ENCODE data around the gene TARBP1. TPM values are rescaled to one million over a fixed set of nuclear protein-coding genes. Genes with fewer than 3 reads are reported as not detected.

Gene TARBP1
- total and polyA plus RNA-seq, 2 of the 8 experiments (the other 6 are each of a cell fraction or from before 2014, with no cell fraction given), result 21.9 to 32.3 TPM

- POLR2A ChIA-PET (ENCODE audit: partially characterized antibody), result no interaction called here
These were observed 50.9 kb downstream of the TARBP1 start for GRCh38 chr1:234427950-234428646.

More at GRCh38 chr1:234427950-234428646, 50.9 kb downstream of the TARBP1 start:
- CTCF ChIA-PET (ENCODE audit: partially characterized antibody), result no interaction called here
- Histone ChIP-seq H3K4me1 (replicated peaks in 1 of 4; ENCODE audit: control insufficient read depth in 3 of 4, insufficient read depth in 4 of 4, low read length in 3 of 4) (no peaks in the 10 kb centered on the region), H3K23ac (ENCODE audit: insufficient read length) (no peak overlapping the region), H3K56ac (replicated peaks; ENCODE audit: insufficient read length, low read depth, low read length) (no peak overlapping the region), H3K4ac (replicated peaks; ENCODE audit: insufficient read length, low read depth, low read length) (no peak overlapping the region), H3K14ac (ENCODE audit: insufficient read length) (no peak overlapping the region), H3K9me3 (ENCODE audit: insufficient read depth in 2 of 2, low read depth in 1 of 2, low read length in 1 of 2) (no peaks in the 10 kb centered on the region), H3K79me1 (ENCODE audit: low read depth, low read length) (no peaks in the 10 kb centered on the region), H3K4me2 (ENCODE audit: insufficient read depth in 1 of 2, low read depth in 2 of 2, low read length in 2 of 2) (no peak overlapping the region), H2BK5ac (ENCODE audit: low read depth, low read length) (no peak overlapping the region), H3K36me3 (ENCODE audit: control insufficient read depth in 2 of 4, insufficient read depth in 4 of 4, low read length in 3 of 4) (peaks cover 0 to 14% (median 4%) of the 10 kb centered on the region in 4 experiments; a peak in 5 of 8 replicates), H4K91ac (replicated peaks; ENCODE audit: insufficient read length, low read length) (no peak overlapping the region), H2AFZ (ENCODE audit: low read length) (no peak overlapping the region), H3K18ac (ENCODE audit: extremely low read depth, low read length) (no peak overlapping the region), H3K79me2 (ENCODE audit: control insufficient read depth in 1 of 2, insufficient read depth in 2 of 2, low read length in 2 of 2) (no peaks in the 10 kb centered on the region), H2BK20ac (ENCODE audit: low read length) (no peak overlapping the region), H2AK5ac (ENCODE audit: low read depth, low read length) (no peak overlapping the region), H2BK12ac (ENCODE audit: low read depth, low read length) (no peak overlapping the region), H4K5ac (ENCODE audit: insufficient read length, low read depth, low read length) (no peak overlapping the region), H2BK120ac (replicated peaks; ENCODE audit: low read depth, low read length) (no peak overlapping the region), H3K27me3 (replicated peaks in 1 of 4; ENCODE audit: control insufficient read depth in 3 of 4, extremely low read depth in 1 of 4, insufficient read depth in 3 of 4, low read length in 3 of 4) (no peaks in the 10 kb centered on the region), H4K20me1 (replicated peaks in 1 of 2; ENCODE audit: control insufficient read depth in 1 of 2, insufficient read depth in 2 of 2, low read length in 2 of 2) (no peaks in the 10 kb centered on the region), H3K4me3 (ENCODE audit: extremely low read depth in 1 of 4, insufficient read depth in 2 of 4, low read depth in 3 of 4, low read length in 4 of 4) (no peak overlapping the region), H3K9ac (replicated peaks in 1 of 4; ENCODE audit: extremely low read depth in 1 of 4, low read depth in 3 of 4, low read length in 3 of 4) (no peak overlapping the region), H3K27ac (ENCODE audit: low read depth, low read length) (no peak overlapping the region), H2BK15ac (ENCODE audit: low read length) (no peak overlapping the region), H4K8ac (ENCODE audit: extremely low read depth, insufficient read depth, low read length) (no peak overlapping the region), H3K23me2 (ENCODE audit: low read depth, low read length) (no peaks in the 10 kb centered on the region)
- DNase-seq (ENCODE audit: low read depth in 1 of 2, low spot score in 2 of 2) (no peak), FAIRE-seq (no peak)
- WGBS, 2 experiments (ENCODE audit: extremely low coverage in 1 of 2, insufficient coverage in 1 of 2, insufficient read length in 1 of 2, insufficient replicate concordance in 2 of 2, low coverage in 1 of 2, low lambda C conversion rate in 2 of 2, missing lambda C conversion rate in 1 of 2), result 73% methylated on average over 8 of the region's 8 CpGs; no CpG with 5 or more reads in 1 of the 2 experiments
- TF ChIP-seq SRF (IDR thresholded peaks at IDR 0.05; ENCODE audit: low read depth, low read length) (no peak), POLR2AphosphoS5 (IDR thresholded peaks at IDR 0.05; ENCODE audit: low read depth, low read length) (no peak), MAFK (IDR thresholded peaks at IDR 0.05; ENCODE audit: low read depth, low read length) (no peak), CREB1 (IDR thresholded peaks at IDR 0.05) (no peak), FOSL1 (IDR thresholded peaks at IDR 0.05; ENCODE audit: insufficient read depth, low read depth, low read length) (no peak), GABPA (IDR thresholded peaks at IDR 0.05; ENCODE audit: borderline replicate concordance, insufficient read depth, low read length) (no peak)
